GM18870 (cell line): Measurements from ENCODE around the gene TPT1.
"Not testable (repeated sequence)": the region's sequence is repeated elsewhere in the genome, so short reads cannot be mapped to it uniquely, and the experiment has no call there.

Experiments used
- ATAC-seq: cut with Tn5 transposase; IDR thresholded peaks from one replicate; pipeline ENCODE4 v1.9.1; 2021; ENCODE audit warnings: moderate library complexity; ENCODE audit not compliant: unreplicated experiment

TPT1 gene

DNA sequence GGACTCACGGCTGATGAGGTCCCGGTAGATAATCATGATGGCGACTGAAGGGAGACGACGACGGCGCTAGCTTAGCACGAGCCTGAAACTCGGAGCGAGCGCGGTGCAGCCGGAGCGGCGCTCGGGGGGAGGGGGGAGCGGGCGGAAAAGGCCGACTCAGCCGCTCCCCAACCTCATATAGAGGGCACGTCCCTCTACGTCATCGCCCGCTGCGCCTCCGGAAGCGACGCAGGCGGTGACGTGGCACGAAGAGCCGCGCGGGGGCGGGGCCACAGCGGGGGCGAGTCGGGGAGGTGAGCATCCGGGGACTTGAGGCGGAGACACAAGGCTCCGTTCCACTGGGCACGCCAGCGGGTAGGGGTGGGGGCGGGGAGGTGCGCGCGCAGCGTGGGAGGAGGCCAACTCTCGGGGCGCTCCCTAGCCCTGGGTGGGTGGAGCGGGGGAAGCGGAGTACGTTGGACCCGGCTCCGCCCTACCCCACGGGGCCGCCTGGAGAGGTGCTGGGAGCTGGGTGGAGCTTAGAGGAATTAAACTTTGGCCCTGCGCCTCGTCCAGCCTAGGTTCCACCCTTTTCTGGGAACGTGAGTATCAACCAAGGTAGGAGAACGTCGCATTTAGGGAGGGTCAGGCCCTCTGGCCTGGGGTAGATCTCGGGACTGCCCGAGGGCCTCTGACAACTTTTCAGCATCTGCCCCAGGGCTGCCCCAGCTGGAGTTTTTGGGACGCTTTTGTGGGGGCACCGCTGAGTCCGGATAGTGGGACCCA is at the start of gene TPT1:
Gene TPT1 (minus strand): TSS at position 150 of the 765 bp plus-strand sequence. CDS start 114 bp downstream, at position 36.
- peak; percentile 77 for ATAC-seq

DNA sequence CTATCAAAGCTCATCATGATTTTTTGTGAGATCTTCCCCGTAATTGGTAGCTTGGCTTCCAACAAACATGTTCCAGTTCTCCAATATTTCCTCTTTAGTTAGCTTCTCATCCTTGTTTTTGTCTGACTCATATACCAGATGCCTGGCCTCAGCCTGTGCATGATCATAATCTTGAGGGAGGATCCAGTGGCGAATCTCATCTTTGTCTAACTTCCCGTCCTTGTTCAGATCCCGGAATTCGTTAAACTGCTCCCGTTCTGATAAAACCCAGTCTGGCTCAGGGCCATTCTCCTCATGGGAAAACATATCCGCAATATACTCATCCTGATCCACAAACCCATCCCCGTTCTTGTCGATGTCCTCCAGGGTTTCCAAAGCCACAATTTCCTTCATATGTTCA is 49.4 kb upstream of the TPT1 start:
- ATAC-seq: not testable (repeated sequence)

DNA sequence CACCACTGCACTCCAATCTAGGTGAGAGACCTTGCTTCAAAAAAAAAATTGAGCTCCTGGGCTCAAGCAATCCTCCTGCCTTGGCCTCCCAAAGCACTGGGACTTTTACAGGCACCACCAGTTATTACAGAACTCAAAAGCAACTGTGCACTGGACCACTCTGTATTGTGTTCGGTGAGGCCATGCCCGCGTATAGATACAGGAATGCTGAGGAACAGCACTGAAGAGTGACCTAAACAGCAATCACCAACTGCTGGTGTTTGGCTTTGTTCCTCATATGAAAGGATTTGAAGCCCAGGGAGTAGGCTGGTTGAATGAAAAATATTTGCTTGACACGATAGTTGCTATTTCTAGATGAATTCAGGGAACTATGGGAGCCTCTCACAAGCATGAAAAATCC is 47.7 kb upstream of the TPT1 start:
- ATAC-seq: no peak

DNA sequence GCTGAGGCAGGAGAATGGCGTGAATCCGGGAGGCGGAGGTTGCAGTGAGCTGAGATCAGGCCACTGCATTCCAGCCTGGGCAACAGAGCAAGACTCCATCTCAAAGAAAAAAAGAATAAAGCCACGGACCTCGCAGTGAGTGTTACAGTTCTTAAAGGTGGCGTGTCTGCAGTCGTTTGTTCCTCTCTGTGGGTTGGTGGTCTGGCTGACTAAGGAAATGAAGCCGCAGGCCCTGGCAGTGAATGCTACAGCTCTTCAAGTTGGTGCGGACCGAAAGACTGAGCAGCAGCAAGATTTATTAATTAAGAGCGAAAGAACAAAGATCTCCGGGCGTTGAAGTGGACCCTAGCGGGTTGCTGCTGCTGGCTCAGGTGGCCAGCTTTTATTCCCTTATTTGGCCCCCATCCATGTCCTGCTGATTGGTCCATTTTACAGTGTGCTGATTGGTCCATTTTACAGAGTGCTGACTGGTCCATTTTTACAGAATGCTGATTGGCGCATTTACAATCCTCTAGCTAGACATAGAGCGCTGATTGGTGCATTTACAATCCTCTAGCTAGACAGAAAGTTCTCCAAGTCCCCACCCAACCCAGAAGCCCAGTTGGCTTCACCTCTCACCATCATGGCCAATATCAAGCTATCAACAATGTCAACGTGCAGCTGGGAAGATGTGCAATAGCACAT is 46.1 kb upstream of the TPT1 start:
- not testable (repeated sequence) for ATAC-seq

- no peak for ATAC-seq
Measured at GRCh38 chr13:45385907-45386553, 45.0 kb upstream of the TPT1 start.

GRCh38 chr13:45385320-45385719 is 44.3 kb upstream of the TPT1 start:
- ATAC-seq: no peak

DNA sequence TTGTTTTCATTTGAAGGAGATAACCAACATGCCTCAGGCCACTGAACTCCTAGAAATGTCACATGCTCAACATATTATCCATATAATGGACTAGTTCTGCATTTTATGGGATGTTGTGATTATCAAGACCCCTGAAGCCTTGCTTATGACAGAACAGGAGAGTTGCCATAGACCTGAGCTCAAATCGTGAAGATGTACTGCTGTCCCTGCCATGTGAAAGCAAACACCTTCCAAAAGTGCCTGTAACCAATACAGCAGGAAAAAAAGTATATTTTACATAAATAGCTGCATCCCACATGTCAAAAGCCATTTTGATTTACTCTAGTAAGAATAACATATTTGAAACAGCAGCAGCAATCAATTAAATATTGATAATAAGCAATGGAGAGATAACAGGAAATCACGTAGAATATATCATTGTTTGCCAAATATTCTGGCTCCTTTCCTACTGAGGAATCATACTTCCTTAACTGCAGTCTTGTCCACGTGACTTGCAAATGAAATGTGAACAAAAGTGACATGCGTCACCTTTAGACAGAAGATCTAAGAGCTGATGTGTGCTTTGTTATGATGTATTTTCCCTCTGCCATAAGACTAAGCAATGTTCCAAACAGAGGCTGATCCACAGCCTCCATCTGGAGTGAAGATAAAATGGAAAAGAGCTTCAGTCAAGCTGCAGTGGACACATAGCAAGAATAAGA is 43.6 kb upstream of the TPT1 start:
- no peak for ATAC-seq

- ATAC-seq: not testable (repeated sequence)
Measured at GRCh38 chr13:45382739-45383138, 41.8 kb upstream of the TPT1 start.

DNA sequence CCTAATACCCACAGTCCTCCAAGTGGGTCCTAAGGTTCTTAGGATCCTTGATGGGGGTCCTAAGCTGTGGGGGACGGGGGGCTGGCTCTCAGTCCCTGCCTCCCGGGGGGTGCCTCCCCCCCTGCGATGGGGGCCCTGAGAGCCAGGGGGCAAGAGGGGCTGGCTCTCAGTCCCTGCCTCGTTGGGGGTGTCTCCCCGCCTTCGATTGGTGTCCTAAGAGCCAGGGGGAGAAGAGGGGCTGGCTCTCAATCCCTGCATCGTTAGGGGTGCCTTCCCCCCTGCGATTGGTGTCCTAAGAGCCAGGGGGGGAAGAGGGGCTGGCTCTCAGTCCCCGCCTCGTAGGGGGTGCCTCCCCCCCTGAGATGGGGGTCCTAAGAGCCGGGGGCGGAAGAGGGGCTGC is 40.2 kb upstream of the TPT1 start:
- ATAC-seq: no peak

DNA sequence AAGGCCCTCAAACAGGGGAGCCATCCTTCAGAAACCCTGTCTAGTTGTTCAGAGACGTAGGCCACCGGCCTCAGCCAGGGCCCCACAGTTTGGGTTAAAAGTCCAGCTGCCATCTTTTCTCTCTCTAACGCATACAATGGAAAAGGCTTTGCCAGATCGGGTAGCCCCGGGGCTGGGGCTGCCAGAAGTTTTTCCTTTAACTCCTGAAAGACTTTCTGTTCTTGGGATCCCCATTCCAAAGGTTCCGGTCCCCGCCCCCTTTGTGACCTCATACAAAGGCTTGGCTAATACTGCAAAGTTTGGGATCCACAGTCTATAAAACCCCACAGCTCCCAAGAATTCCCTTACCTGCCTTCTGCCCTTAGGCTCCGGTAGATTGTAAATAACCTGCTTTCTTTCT is 39.7 kb upstream of the TPT1 start:
- ATAC-seq: not testable (repeated sequence)

GRCh38 chr13:45379516-45379915 is 38.5 kb upstream of the TPT1 start:
- ATAC-seq: not testable (repeated sequence)

GRCh38 chr13:45378786-45379185 is 37.8 kb upstream of the TPT1 start:
- ATAC-seq: not testable (repeated sequence)

DNA sequence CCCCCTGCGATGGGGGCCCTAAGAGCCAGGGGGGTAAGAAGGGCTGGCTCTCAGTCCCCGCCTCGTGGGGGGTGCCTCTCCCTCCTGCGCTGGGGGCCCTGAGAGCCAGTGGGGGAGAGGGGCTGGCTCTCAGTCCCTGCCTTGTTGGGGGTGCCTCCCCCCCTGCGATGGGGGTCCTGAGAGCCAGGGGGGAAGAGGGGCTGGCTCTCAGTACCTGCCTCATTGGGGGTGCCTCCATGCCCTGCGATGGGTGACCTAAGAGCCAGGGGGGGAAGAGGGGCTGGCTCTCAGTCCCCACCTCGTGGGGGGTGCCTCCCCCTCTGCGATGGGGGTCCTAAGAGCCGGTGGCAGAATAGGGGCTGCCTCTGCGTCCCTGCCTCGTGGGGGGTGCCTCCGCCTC is 36.3 kb upstream of the TPT1 start:
- not testable (repeated sequence) for ATAC-seq

GRCh38 chr13:45376651-45377050 is 35.7 kb upstream of the TPT1 start:
- ATAC-seq: not testable (repeated sequence)

GRCh38 chr13:45374917-45375316 is 33.9 kb upstream of the TPT1 start:
- no peak for ATAC-seq

DNA sequence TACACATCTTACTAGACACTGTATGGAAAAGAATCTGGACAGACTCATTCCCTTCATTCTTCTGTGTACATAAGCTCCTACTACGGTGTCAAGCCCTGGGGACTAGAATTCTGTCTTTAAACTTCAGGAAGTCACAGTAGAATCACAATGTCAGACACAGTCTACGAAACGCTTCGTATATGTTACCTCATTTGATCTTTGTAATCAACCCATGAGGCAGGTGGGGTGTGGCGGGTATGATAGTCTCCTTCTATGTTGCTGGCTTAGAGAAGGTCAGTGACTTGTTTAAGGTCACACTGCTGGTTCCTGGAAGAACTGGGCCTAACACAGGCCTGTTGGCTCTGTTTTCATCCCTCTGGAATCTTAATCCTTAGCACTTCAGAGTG is 32.2 kb upstream of the TPT1 start:
- no peak for ATAC-seq

- ATAC-seq: no peak
Measured at GRCh38 chr13:45372189-45373161, 31.5 kb upstream of the TPT1 start.

- ATAC-seq: no peak
Measured at GRCh38 chr13:45370922-45371406, 30.0 kb upstream of the TPT1 start.

GRCh38 chr13:45369116-45369515 is 28.1 kb upstream of the TPT1 start:
- ATAC-seq: no peak

DNA sequence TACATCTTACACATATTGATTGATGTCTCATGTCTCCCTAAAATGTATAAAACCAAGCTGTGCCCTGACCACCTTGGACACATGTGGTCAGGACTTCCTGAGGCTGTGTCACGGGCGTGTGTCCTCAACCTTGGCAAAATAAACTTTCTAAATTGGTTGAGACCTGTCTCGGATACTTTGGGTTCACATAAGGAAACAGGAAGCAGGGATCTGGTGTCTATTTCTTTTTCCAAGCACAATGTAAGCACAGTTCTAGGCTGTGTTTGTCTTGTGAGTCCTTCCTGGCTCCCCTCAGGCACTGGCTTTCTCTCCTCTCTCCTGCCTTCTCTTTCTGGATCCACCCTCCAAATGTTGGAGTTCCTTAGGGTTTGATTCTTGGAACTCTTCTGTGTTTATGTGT is 27.6 kb upstream of the TPT1 start:
- ATAC-seq: no peak
